GM23248 (cell line): ENCODE measurements around the gene TGFBR3L.

ENCODE experiments used
- EZH2 ChIP-seq: fragments of 200-600 bp; sonication (generic); IDR thresholded peaks from 2 replicates; pipeline ENCODE4 v1.6.1; 2018; ENCODE audit warnings: antibody characterized with exemption, mild to moderate bottlenecking; ENCODE audit not compliant: insufficient read depth, poor library complexity, severe bottlenecking
- EZH2phosphoT487 ChIP-seq: fragments of 200-600 bp; sonication (generic); IDR thresholded peaks from 2 replicates; pipeline ENCODE4 v1.6.1; 2018; ENCODE audit warnings: antibody characterized with exemption, moderate library complexity, mild to moderate bottlenecking, low read depth; ENCODE audit not compliant: insufficient read depth

- no peak for TF ChIP-seq EZH2
- TF ChIP-seq EZH2phosphoT487 = no peak
Observed at GRCh38 chr19:7888826-7889217, 25.8 kb upstream of the TGFBR3L start.
